ENCODE measurements around the gene BMP7.

DNA sequence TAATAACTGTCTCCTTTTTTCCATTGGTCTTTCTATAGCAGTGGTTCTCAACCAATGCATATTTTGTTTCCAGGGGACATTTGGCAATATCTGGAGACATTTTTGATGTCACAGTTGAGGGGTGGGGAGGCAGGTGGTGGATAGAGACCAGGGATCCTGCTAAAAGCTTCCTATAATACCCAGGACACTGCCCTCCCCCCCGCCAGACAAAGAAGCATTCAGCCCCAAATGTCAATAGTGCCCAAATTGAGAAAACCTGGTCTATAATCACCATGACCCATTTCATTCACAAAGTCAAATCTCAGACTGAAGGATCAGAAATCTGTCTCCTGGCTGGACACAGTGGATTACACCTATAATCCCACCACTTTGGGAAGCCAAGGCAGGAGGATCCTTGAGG is 128.8 kb downstream of the BMP7 start:
- no peak for TF ChIP-seq CTCF (conservative IDR thresholded peaks at IDR 0.05; ENCODE audit: low read length)
- no peak for TF ChIP-seq EZH2phosphoT487 (IDR thresholded peaks at IDR 0.05; ENCODE audit: borderline replicate concordance, low read depth, low read length)

All from OCI-LY7 (cell line).